HG03565 (cell line): ENCODE measurements around the gene OR5AC2.
A peak's percentile ranks its signal among the peaks of the same experiment; 100 is the strongest.

Source experiments
- ATAC-seq: cut with Tn5 transposase; IDR thresholded peaks from one replicate; pipeline ENCODE4 v1.9.1; 2021; ENCODE audit warnings: mild to moderate bottlenecking, moderate library complexity; ENCODE audit not compliant: unreplicated experiment

Gene OR5AC2

GRCh38 chr3:98086873-98087272 lies at the start of gene OR5AC2:
Gene OR5AC2, plus strand, starts transcription at chr3:98087173. Its CDS starts 0 bp downstream, at chr3:98087173.
- ATAC-seq: no peak

- no peak for ATAC-seq
These were observed 48.7 kb upstream of the OR5AC2 start for GRCh38 chr3:98038286-98038685.

GRCh38 chr3:98038876-98039275 lies 48.1 kb upstream of the OR5AC2 start:
- ATAC-seq: no peak

GRCh38 chr3:98039322-98040024 lies 47.5 kb upstream of the OR5AC2 start:
- peak; percentile 91 for ATAC-seq

- no peak for ATAC-seq
These were observed 45.6 kb upstream of the OR5AC2 start for GRCh38 chr3:98041350-98041749.

GRCh38 chr3:98048586-98048985 lies 38.4 kb upstream of the OR5AC2 start:
- ATAC-seq: no peak

GRCh38 chr3:98049271-98049670 lies 37.7 kb upstream of the OR5AC2 start:
- ATAC-seq: no peak

- ATAC-seq: no peak
These were observed 30.9 kb upstream of the OR5AC2 start for GRCh38 chr3:98056035-98056434.

GRCh38 chr3:98057631-98058030 lies 29.3 kb upstream of the OR5AC2 start:
- ATAC-seq: no peak

- ATAC-seq: no peak
These were observed 28.6 kb upstream of the OR5AC2 start for GRCh38 chr3:98058244-98058960.

- ATAC-seq: no peak
These were observed 18.1 kb upstream of the OR5AC2 start for GRCh38 chr3:98068824-98069223.

GRCh38 chr3:98070840-98071239 lies 16.1 kb upstream of the OR5AC2 start:
- ATAC-seq: no peak

- ATAC-seq: no peak
These were observed 13.5 kb upstream of the OR5AC2 start for GRCh38 chr3:98073486-98073885.

- no peak for ATAC-seq
These were observed 8.9 kb downstream of the OR5AC2 start for GRCh38 chr3:98095882-98096281.

- ATAC-seq: no peak
These were observed 12.9 kb downstream of the OR5AC2 start for GRCh38 chr3:98099848-98100247.

- ATAC-seq: no peak
These were observed 21.2 kb downstream of the OR5AC2 start for GRCh38 chr3:98108162-98108561.

GRCh38 chr3:98109807-98110549 lies 23.0 kb downstream of the OR5AC2 start:
- no peak for ATAC-seq

GRCh38 chr3:98110550-98110908 lies 23.6 kb downstream of the OR5AC2 start:
- no peak for ATAC-seq

GRCh38 chr3:98114264-98114663 lies 27.3 kb downstream of the OR5AC2 start:
- ATAC-seq: no peak

GRCh38 chr3:98115717-98116116 lies 28.7 kb downstream of the OR5AC2 start:
- no peak for ATAC-seq

GRCh38 chr3:98130421-98130820 lies 43.4 kb downstream of the OR5AC2 start, which contains the start of gene OR5H1:
Gene OR5H1, plus strand, starts transcription at chr3:98130721. Its CDS starts 1,977 bp downstream, at chr3:98132698.
- no peak for ATAC-seq

GRCh38 chr3:98136631-98137030 lies 49.7 kb downstream of the OR5AC2 start:
- ATAC-seq: no peak
